ENCODE results near the gene UGT1A6.

- TF ChIP-seq, protein P1, sequence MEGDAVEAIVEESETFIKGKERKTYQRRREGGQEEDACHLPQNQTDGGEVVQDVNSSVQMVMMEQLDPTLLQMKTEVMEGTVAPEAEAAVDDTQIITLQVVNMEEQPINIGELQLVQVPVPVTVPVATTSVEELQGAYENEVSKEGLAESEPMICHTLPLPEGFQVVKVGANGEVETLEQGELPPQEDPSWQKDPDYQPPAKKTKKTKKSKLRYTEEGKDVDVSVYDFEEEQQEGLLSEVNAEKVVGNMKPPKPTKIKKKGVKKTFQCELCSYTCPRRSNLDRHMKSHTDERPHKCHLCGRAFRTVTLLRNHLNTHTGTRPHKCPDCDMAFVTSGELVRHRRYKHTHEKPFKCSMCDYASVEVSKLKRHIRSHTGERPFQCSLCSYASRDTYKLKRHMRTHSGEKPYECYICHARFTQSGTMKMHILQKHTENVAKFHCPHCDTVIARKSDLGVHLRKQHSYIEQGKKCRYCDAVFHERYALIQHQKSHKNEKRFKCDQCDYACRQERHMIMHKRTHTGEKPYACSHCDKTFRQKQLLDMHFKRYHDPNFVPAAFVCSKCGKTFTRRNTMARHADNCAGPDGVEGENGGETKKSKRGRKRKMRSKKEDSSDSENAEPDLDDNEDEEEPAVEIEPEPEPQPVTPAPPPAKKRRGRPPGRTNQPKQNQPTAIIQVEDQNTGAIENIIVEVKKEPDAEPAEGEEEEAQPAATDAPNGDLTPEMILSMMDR (conservative IDR thresholded peaks at IDR 0.05): no peak
- TF ChIP-seq EZH2 (IDR thresholded peaks at IDR 0.05; ENCODE audit: low read depth): no peak
Measured at GRCh38 chr2:233768076-233768475, 75.4 kb downstream of the UGT1A6 start.
